NCI-H1694 treated with DMSO at 0.1 percent for 48 hours (cell line): Measurements from ENCODE around the gene SEMA6A.
A peak's percentile ranks its signal among the peaks of the same experiment; 100 is the strongest.

Experiments
- DNase-seq: peaks from one replicate; lab custom pipeline; 2025; lab: John Stamatoyannopoulos, UW

Gene SEMA6A

DNA sequence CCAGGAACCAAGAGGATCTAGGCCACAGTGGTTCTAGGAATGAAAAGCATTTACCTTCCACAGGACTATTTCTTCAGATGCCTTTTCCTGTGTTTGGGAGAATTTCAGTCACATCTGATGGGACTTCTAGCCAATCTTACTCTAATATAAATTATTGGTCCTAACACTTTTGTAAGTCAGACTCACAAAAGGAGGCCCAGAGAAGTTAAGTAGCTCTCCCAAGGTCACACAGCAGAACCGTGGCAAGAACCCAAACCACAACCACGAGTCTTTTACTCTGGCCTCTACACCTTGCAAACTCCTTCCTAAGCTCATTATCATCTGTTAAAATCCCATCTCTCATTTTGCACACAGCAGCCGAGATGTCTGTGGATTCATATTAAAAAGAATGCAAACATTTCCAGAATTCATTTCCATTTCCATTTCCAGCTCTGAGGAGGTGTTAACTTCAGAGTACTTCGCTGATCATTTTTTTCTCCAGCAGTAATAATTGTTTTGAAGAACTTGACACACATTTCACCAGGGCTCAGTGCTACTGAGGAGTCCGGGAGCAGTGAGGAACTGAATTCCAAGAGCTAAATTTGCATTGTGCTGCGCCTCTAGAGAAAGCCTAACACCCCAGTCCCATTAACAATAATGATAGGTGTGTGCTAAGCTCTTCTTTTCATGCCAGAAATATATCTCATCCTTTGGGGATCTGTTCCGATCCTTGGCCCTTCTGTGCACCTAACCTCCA, 168.1 kb downstream of the SEMA6A start:
- no peak for DNase-seq

GRCh38 chr5:116404792-116405191, 169.8 kb downstream of the SEMA6A start:
- no peak for DNase-seq

- DNase-seq: no peak
These were observed 170.6 kb downstream of the SEMA6A start for GRCh38 chr5:116404016-116404415.

DNA sequence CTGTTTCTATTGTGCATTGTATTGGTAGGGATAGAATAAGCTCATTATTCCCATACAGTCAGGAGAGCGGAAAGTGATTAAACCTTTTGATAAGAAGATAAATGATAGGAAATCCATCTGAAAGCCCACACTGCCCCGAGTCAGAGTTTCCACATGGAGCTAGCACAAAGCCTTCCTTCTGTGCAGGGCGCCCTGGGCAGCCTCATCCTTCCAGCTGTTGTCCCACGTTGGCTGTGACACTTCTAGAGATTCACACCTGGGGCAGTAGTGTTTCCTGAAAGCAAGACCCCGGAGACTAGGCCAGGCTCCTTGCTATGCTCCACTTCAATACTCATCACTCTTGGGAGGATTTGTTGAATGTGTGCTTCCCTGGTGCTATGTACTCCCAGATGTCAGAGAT, 172.4 kb downstream of the SEMA6A start:
- no peak for DNase-seq

GRCh38 chr5:116401576-116401975, 173.0 kb downstream of the SEMA6A start:
- DNase-seq: no peak

DNA sequence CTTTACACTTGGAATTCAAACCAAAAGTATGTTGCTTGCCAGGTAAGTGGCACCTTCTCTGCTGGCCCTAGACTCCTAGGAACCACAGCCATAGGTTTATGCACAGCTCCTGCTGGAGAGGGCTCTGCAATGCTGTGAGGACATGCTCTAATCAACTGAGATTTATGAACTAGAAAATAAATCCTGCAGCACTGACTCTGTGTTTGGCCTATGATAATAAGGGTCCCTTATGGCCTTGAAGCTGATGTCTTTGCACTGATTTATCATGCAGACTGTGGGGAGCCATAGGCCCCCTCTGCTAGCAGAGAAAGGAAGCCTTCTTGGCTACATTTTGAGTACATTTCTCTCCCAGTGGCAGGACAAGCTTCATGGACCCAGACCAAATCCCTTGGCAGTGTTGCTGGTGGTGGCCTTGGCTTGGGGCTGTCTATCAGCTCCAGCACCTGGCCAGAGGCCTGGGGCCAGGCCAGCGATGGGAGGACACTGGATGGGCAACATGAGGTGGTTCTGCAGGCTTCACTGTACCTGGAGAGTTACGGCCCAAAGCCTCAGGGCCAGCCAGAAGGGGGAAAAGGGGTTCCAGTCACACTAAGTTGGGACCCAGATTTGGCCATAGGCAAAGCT, 178.0 kb downstream of the SEMA6A start:
- DNase-seq: no peak

DNA sequence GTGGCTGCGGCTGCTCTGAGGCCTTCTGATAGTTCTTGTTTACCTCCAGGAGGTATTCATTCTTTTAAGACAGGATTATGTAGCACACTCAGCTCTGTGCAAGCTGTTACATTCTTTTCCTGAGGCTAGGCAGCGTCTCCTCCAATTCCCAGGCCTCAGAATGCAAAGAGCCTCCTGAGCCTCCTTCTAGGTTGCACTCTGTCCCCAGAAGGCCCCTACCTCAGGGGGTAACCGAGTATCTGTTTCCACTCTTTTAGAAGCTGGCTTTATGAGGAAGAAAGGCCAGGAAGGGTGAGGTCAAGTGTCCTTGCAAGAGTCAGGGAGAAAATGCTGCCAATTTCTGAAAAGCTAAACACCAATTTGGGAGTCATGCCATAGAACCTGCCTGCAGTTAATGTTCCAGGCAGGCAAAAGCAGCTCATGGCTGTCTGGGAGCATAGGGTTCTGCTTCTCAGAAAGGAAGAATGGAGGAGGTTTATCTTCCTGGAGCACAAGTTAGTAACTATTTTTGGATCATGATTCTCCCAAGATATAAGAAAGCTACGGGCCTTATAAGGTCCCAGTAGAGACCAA, 178.9 kb downstream of the SEMA6A start:
- no peak for DNase-seq

- peak; percentile 13 for DNase-seq
These were observed 179.4 kb downstream of the SEMA6A start for GRCh38 chr5:116395226-116395625.

GRCh38 chr5:116394186-116394867, 180.3 kb downstream of the SEMA6A start:
- DNase-seq: no peak
